Osteocyte (in vitro differentiated cells): ENCODE results near the gene FUZ. TPM values are rescaled to one million over a fixed set of nuclear protein-coding genes. Genes with fewer than 3 reads are reported as not detected.

Experiments used
- DNase-seq: peaks from one replicate; pipeline ENCODE4 v3.0.0; 2021; ENCODE audit warnings: mixed read lengths; ENCODE audit not compliant: unreplicated experiment; ENCODE audit errors: extremely low spot score
- H3K27ac Mint-ChIP-seq: one replicate; pipeline ENCODE4 v1.8.0; 2021; ENCODE audit warnings: mild to moderate bottlenecking, mixed read lengths; ENCODE audit not compliant: unreplicated experiment
- H3K27me3 Mint-ChIP-seq: one replicate; pipeline ENCODE4 v1.8.0; 2021; ENCODE audit warnings: mixed read lengths; ENCODE audit not compliant: unreplicated experiment
- H3K36me3 Mint-ChIP-seq: one replicate; pipeline ENCODE4 v1.8.0; 2021; ENCODE audit warnings: mixed read lengths; ENCODE audit not compliant: unreplicated experiment
- H3K4me1 Mint-ChIP-seq: one replicate; pipeline ENCODE4 v1.8.0; 2021; ENCODE audit warnings: mixed read lengths; ENCODE audit not compliant: unreplicated experiment
- H3K4me3 Mint-ChIP-seq: one replicate; pipeline ENCODE4 v1.8.0; 2021; ENCODE audit warnings: mild to moderate bottlenecking, moderate library complexity, mixed read lengths; ENCODE audit not compliant: unreplicated experiment
- H3K9me3 Mint-ChIP-seq: one replicate; pipeline ENCODE4 v1.8.0; 2021; ENCODE audit warnings: mixed read lengths; ENCODE audit not compliant: unreplicated experiment
- total RNA-seq: library from RNA; stranded (reverse); gene quantifications from 2 replicates; pipeline ENCODE4 v1.2.1, GENCODE V29; 2021
- TF ChIP-seq, protein P1 (sequence below): fragments of 200-600 bp; sonication (generic); IDR thresholded peaks from 2 replicates; pipeline ENCODE4 v1.5.0; 2021; ENCODE audit warnings: antibody characterized with exemption, mild to moderate bottlenecking, moderate library complexity

Gene FUZ
- total RNA-seq, 1 donor from 2014 or later = 24.4 TPM

DNA sequence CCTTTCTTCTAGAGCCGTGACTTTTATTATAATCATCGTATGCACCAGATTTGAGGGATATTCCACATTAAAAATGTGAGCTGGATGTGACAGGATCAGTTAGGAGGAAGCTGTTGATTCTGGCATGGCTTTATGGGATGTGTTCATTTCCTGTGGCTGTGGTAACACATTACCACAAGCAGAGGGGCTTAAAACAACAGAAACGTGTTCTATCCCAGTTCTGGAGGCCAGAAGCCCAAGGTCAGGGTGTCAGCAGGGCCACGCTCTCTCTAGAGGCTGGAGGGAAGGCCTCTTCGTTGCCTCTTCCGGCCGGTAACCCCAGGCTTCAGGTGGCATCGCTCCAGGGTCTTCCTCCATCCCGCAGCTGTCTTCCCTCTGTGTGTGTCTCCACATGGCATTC, 19.5 kb upstream of the FUZ start:
- H3K4me1 Mint-ChIP-seq = no peaks in the 10 kb centered on the region
- H3K9me3 Mint-ChIP-seq = no peaks in the 10 kb centered on the region
- DNase-seq = no peak
- no peak overlapping the region for H3K27ac Mint-ChIP-seq
- peaks cover 27% of the 10 kb centered on the region for H3K36me3 Mint-ChIP-seq
- TF ChIP-seq, protein P1, sequence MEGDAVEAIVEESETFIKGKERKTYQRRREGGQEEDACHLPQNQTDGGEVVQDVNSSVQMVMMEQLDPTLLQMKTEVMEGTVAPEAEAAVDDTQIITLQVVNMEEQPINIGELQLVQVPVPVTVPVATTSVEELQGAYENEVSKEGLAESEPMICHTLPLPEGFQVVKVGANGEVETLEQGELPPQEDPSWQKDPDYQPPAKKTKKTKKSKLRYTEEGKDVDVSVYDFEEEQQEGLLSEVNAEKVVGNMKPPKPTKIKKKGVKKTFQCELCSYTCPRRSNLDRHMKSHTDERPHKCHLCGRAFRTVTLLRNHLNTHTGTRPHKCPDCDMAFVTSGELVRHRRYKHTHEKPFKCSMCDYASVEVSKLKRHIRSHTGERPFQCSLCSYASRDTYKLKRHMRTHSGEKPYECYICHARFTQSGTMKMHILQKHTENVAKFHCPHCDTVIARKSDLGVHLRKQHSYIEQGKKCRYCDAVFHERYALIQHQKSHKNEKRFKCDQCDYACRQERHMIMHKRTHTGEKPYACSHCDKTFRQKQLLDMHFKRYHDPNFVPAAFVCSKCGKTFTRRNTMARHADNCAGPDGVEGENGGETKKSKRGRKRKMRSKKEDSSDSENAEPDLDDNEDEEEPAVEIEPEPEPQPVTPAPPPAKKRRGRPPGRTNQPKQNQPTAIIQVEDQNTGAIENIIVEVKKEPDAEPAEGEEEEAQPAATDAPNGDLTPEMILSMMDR = no peak
- no peaks in the 10 kb centered on the region for H3K27me3 Mint-ChIP-seq
- no peak overlapping the region for H3K4me3 Mint-ChIP-seq

DNA sequence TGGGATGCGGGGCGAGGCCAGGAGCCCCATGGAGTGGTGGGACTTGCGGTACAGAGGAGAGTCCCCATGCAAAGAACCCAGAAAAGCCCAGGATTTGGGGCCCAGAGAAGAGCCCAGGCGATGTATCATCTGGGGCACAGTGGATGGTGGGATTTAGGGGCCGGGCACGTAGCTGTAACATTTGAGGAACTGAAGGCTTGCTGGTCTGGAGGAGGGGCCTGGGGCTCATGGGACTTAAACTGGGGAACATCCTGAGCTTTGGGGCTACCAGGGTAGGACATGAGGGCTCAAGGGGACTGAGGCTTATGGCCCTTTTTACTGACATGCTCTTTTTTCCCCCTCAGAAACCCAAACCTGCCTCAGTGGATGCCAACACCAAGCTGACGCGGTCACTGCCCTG, 18.5 kb upstream of the FUZ start:
- no peak for DNase-seq
- peaks cover 26% of the 10 kb centered on the region for H3K36me3 Mint-ChIP-seq
- TF ChIP-seq, protein P1 = no peak
- no peak overlapping the region for H3K4me3 Mint-ChIP-seq
- H3K27me3 Mint-ChIP-seq = no peaks in the 10 kb centered on the region
- H3K9me3 Mint-ChIP-seq = no peaks in the 10 kb centered on the region
- no peaks in the 10 kb centered on the region for H3K4me1 Mint-ChIP-seq
- no peak overlapping the region for H3K27ac Mint-ChIP-seq

DNA sequence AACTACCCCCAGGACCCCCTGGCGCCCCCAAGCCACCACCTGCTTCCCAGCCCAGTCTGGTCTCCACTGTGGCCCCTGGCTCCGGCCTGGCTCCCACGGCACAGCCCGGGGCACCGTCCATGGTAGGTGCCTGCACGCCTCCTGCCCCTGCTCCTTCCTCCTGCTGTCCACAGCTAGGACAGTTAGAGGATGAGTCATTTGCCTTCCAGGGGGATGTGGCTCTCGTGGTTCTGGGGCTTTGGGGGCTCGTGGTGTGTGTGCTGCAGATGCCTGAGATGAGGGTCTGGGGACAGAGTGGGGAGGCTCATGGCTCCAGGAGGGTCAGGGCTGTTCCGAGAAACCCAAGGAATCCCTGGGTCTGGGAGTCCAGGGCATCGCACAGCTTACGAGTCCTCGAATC, 17.7 kb upstream of the FUZ start:
- Mint-ChIP-seq H3K27ac (no peak overlapping the region), H3K4me3 (no peak overlapping the region), H3K9me3 (no peaks in the 10 kb centered on the region), H3K36me3 (peaks cover 28% of the 10 kb centered on the region), H3K27me3 (no peaks in the 10 kb centered on the region), H3K4me1 (no peaks in the 10 kb centered on the region)
- DNase-seq = no peak
- TF ChIP-seq, protein P1 = no peak

DNA sequence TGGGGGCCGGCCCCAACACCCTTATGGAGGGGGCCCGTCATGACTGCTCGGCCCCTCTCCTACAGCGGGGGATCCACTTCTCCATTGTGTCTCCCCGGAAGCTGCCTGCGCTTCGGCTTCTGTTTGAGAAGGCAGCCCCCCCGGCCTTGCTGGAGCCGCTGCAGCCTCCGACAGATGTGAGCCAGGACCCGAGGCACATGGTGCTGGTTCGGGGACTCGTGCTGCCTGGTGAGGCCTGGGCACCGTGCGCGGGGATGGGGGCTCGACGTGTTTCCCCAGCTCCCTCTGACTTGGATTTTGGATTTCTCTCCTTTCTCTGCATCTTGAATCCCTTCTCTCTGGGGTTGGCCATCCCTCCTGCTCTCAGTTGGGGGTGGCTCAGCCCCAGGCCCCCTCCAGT, 16.6 kb upstream of the FUZ start:
- H3K9me3 Mint-ChIP-seq = no peaks in the 10 kb centered on the region
- no peaks in the 10 kb centered on the region for H3K27me3 Mint-ChIP-seq
- H3K4me3 Mint-ChIP-seq = no peak overlapping the region
- no peak overlapping the region for H3K27ac Mint-ChIP-seq
- TF ChIP-seq, protein P1 = no peak
- peaks cover 24% of the 10 kb centered on the region for H3K36me3 Mint-ChIP-seq
- no peak for DNase-seq
- no peaks in the 10 kb centered on the region for H3K4me1 Mint-ChIP-seq

DNA sequence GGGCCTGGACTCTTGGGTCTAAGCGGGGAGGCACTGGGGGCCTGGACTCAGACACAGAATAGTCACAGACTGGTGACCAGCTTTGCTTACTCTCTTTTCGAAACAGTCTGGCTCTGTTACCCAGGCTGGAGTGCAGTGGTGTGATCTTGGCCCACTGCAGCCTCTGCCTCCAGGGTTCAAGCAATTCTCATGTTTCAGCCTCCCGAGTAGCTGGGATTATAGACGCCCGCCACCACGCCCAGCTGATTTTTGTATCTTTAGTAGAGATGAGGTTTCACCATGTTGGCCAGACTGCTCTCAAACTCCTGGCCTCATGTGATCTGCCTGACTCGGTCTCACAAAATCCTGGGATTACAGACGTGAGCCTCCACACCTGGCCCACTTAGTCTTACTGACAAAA, 16.1 kb upstream of the FUZ start:
- peaks cover 22% of the 10 kb centered on the region for H3K36me3 Mint-ChIP-seq
- TF ChIP-seq, protein P1 = no peak
- no peaks in the 10 kb centered on the region for H3K9me3 Mint-ChIP-seq
- no peaks in the 10 kb centered on the region for H3K27me3 Mint-ChIP-seq
- no peak overlapping the region for H3K4me3 Mint-ChIP-seq
- no peaks in the 10 kb centered on the region for H3K4me1 Mint-ChIP-seq
- no peak overlapping the region for H3K27ac Mint-ChIP-seq
- no peak for DNase-seq
